ENCODE data around the gene MEMO1. TPM values are rescaled to one million over a fixed set of nuclear protein-coding genes. Genes with fewer than 3 reads are reported as not detected.

Gene MEMO1
- total and polyA plus RNA-seq, 4 donors: 22.4 to 32.9 (median 27.3) TPM

- H3K4me3 ChIP-seq (ENCODE audit: low read depth in 1 of 3, low read length in 3 of 3): no peak overlapping the region
- H3K9me3 ChIP-seq (ENCODE audit: control insufficient read depth in 4 of 4, low read length in 3 of 4): no peaks in the 10 kb centered on the region
- H3K36me3 ChIP-seq (ENCODE audit: control insufficient read depth in 4 of 4, insufficient read depth in 3 of 4, low read depth in 1 of 4, low read length in 3 of 4): peaks cover 0 to 2% (median 0%) of the 10 kb centered on the region in 4 donors
- H3K4me1 ChIP-seq (ENCODE audit: control insufficient read depth in 4 of 4, insufficient read depth in 4 of 4, low read length in 3 of 4): peaks cover 0 to 1% (median 0%) of the 10 kb centered on the region in 4 donors
- 93% methylated on average over 5 of the region's 5 CpGs for WGBS
- H3K9ac ChIP-seq (ENCODE audit: low read depth in 1 of 2, low read length in 2 of 2): no peak overlapping the region
- TF ChIP-seq TAF1 (conservative IDR thresholded peaks at IDR 0.05) (no peak), FOXA2 (IDR thresholded peaks at IDR 0.05) (no peak), NR2F2 (IDR thresholded peaks at IDR 0.05) (no peak), RXRA (IDR thresholded peaks at IDR 0.05) (no peak), REST (IDR thresholded peaks at IDR 0.05) (no peak), ATF3 (IDR thresholded peaks at IDR 0.05) (no peak), ZBTB33 (IDR thresholded peaks at IDR 0.05) (no peak), MAX (IDR thresholded peaks at IDR 0.05) (no peak), SP1 (IDR thresholded peaks at IDR 0.05) (no peak), GABPA (IDR thresholded peaks at IDR 0.05 in 1 of 2, conservative IDR thresholded peaks at IDR 0.05 in 1 of 2) (no peak), YY1 (IDR thresholded peaks at IDR 0.05) (no peak), HNF4A (conservative IDR thresholded peaks at IDR 0.05) (no peak), EGR1 (IDR thresholded peaks at IDR 0.05; ENCODE audit: low read depth in 2 of 2) (no peak), RAD21 (IDR thresholded peaks at IDR 0.05) (no peak), HNF4G (IDR thresholded peaks at IDR 0.05) (no peak), FOXA1 (IDR thresholded peaks at IDR 0.05) (no peak), JUND (IDR thresholded peaks at IDR 0.05) (no peak), CTCF (IDR thresholded peaks at IDR 0.05; ENCODE audit: low read depth, low read length, missing input control) (no peak)
- no peak for DNase-seq (ENCODE audit: low spot score)
- no peaks in the 10 kb centered on the region for H3K27me3 ChIP-seq (ENCODE audit: control insufficient read depth in 4 of 4, insufficient read depth in 4 of 4, low read length in 3 of 4)
- no peak overlapping the region for H3K27ac ChIP-seq (ENCODE audit: low read depth in 1 of 2, low read length in 2 of 2)
Observed at GRCh38 chr2:31965094-31965493, 45.7 kb downstream of the MEMO1 start.

All from liver (tissue), 9 donors.